Mucosa of stomach (tissue), 1 donor: ENCODE data around the gene NUDT3.

Experiments used
- H3K27me3 ChIP-seq: one replicate; pipeline ENCODE4 v1.7.0; 2013; ENCODE audit warnings: mild to moderate bottlenecking, low read length; ENCODE audit not compliant: control insufficient read depth, insufficient read depth
- H3K36me3 ChIP-seq: one replicate; pipeline ENCODE4 v1.7.0; 2013; ENCODE audit warnings: low read length; ENCODE audit not compliant: control insufficient read depth, insufficient read depth
- H3K4me1 ChIP-seq: one replicate; pipeline ENCODE4 v1.7.0; 2013; ENCODE audit warnings: mild to moderate bottlenecking, low read length; ENCODE audit not compliant: control insufficient read depth, insufficient read depth
- H3K4me3 ChIP-seq: one replicate; pipeline ENCODE4 v1.7.0; 2013; ENCODE audit warnings: low read length
- H3K9ac ChIP-seq: one replicate; pipeline ENCODE4 v1.7.0; 2013; ENCODE audit warnings: mild to moderate bottlenecking, low read length, moderate library complexity
- H3K9me3 ChIP-seq: one replicate; pipeline ENCODE4 v1.7.0; 2013; ENCODE audit warnings: mild to moderate bottlenecking, low read length, moderate library complexity; ENCODE audit not compliant: control insufficient read depth
- donor health status: Pancreatic carcinoma.

Gene NUDT3

GRCh38 chr6:34284563-34285447 lies 107.7 kb downstream of the NUDT3 start:
- no peaks in the 10 kb centered on the region for H3K4me1 ChIP-seq
- no peak overlapping the region for H3K4me3 ChIP-seq
- no peaks in the 10 kb centered on the region for H3K27me3 ChIP-seq
- no peaks in the 10 kb centered on the region for H3K9me3 ChIP-seq
- H3K9ac ChIP-seq = no peak overlapping the region
- H3K36me3 ChIP-seq = no peaks in the 10 kb centered on the region

- H3K36me3 ChIP-seq = no peaks in the 10 kb centered on the region
- no peaks in the 10 kb centered on the region for H3K27me3 ChIP-seq
- no peak overlapping the region for H3K9ac ChIP-seq
- H3K4me1 ChIP-seq = no peaks in the 10 kb centered on the region
- no peaks in the 10 kb centered on the region for H3K9me3 ChIP-seq
- H3K4me3 ChIP-seq = no peak overlapping the region
Observed at GRCh38 chr6:34281702-34282334, 110.7 kb downstream of the NUDT3 start.

- Histone ChIP-seq H3K9me3 (no peaks in the 10 kb centered on the region), H3K4me1 (no peaks in the 10 kb centered on the region), H3K36me3 (no peaks in the 10 kb centered on the region)
Observed at GRCh38 chr6:34280216-34280615, 112.3 kb downstream of the NUDT3 start.

GRCh38 chr6:34278833-34279232 lies 113.6 kb downstream of the NUDT3 start:
- Histone ChIP-seq H3K36me3 (no peaks in the 10 kb centered on the region), H3K4me3 (no peak overlapping the region), H3K27me3 (no peaks in the 10 kb centered on the region), H3K9ac (no peak overlapping the region), H3K4me1 (no peaks in the 10 kb centered on the region), H3K9me3 (no peaks in the 10 kb centered on the region)

More at GRCh38 chr6:34280216-34280615, 112.3 kb downstream of the NUDT3 start:
- H3K27me3 ChIP-seq = no peaks in the 10 kb centered on the region
- no peak overlapping the region for H3K4me3 ChIP-seq
- H3K9ac ChIP-seq = no peak overlapping the region

GRCh38 chr6:34277763-34278112 lies 114.7 kb downstream of the NUDT3 start:
- Histone ChIP-seq H3K9me3 (no peaks in the 10 kb centered on the region), H3K4me1 (peaks cover 5% of the 10 kb centered on the region), H3K4me3 (no peak overlapping the region), H3K9ac (no peak overlapping the region), H3K36me3 (no peaks in the 10 kb centered on the region), H3K27me3 (no peaks in the 10 kb centered on the region)

GRCh38 chr6:34276881-34277762 lies 115.3 kb downstream of the NUDT3 start:
- Histone ChIP-seq H3K27me3 (no peaks in the 10 kb centered on the region), H3K4me1 (peaks cover 5% of the 10 kb centered on the region), H3K4me3 (no peak overlapping the region), H3K9me3 (no peaks in the 10 kb centered on the region), H3K9ac (no peak overlapping the region), H3K36me3 (no peaks in the 10 kb centered on the region)

- H3K36me3 ChIP-seq = no peaks in the 10 kb centered on the region
- no peaks in the 10 kb centered on the region for H3K27me3 ChIP-seq
- H3K9ac ChIP-seq = no peak overlapping the region
- H3K4me3 ChIP-seq = no peak overlapping the region
- peaks cover 5% of the 10 kb centered on the region for H3K4me1 ChIP-seq
- no peaks in the 10 kb centered on the region for H3K9me3 ChIP-seq
Observed at GRCh38 chr6:34276191-34276590, 116.3 kb downstream of the NUDT3 start.

GRCh38 chr6:34275128-34275804 lies 117.2 kb downstream of the NUDT3 start:
- Histone ChIP-seq H3K9ac (no peak overlapping the region), H3K4me1 (peaks cover 5% of the 10 kb centered on the region), H3K4me3 (no peak overlapping the region), H3K27me3 (no peaks in the 10 kb centered on the region), H3K36me3 (no peaks in the 10 kb centered on the region), H3K9me3 (no peaks in the 10 kb centered on the region)

- Histone ChIP-seq H3K9ac (no peak overlapping the region), H3K4me1 (peaks cover 5% of the 10 kb centered on the region)
Observed at GRCh38 chr6:34274129-34274528, 118.3 kb downstream of the NUDT3 start.

GRCh38 chr6:34273242-34273805 lies 119.1 kb downstream of the NUDT3 start:
- Histone ChIP-seq H3K4me1 (peaks cover 5% of the 10 kb centered on the region), H3K9ac (no peak overlapping the region), H3K27me3 (no peaks in the 10 kb centered on the region), H3K9me3 (no peaks in the 10 kb centered on the region), H3K36me3 (no peaks in the 10 kb centered on the region), H3K4me3 (no peak overlapping the region)

More at GRCh38 chr6:34274129-34274528, 118.3 kb downstream of the NUDT3 start:
- H3K4me3 ChIP-seq = no peak overlapping the region
- H3K27me3 ChIP-seq = no peaks in the 10 kb centered on the region
- no peaks in the 10 kb centered on the region for H3K36me3 ChIP-seq
- no peaks in the 10 kb centered on the region for H3K9me3 ChIP-seq
